Measurements from ENCODE around the gene SSTR3.

SSTR3 gene

DNA sequence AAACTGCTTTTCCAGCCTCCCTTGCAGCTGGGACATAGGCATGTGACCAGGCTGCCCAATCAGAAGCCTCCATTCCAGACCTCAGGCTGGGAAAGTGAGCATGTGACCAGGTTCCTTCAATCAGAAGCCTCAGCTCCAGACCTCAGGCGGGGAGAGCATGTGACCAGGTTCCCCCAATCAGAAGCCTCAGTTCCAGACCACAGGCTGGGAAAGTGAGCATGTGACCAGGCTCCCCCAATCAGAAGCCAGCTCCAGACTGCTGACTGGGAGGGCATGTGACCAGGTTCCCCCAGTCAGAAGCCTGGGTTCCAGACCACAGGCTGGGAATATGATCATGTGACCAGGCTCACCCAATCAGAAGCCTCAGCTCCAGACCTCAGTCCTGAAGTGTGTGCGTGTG lies 50.8 kb downstream of the SSTR3 start:
- Histone ChIP-seq H3K27me3 (peaks cover 0 to 55% of the 10 kb centered on the region in 2 donors), H3K4me1 (no peaks in the 10 kb centered on the region), H3K9me3 (no peaks in the 10 kb centered on the region), H3K36me3 (no peaks in the 10 kb centered on the region), H3K27ac (no peak overlapping the region), H3K4me3 (no peak overlapping the region)
- no peak for TF ChIP-seq CTCF (IDR thresholded peaks at IDR 0.05)
- no peak for DNase-seq
- intact Hi-C loops (cut with DNase I; ENCODE audit: low total_unique reads): no loop called here

- Histone ChIP-seq H3K36me3 (no peaks in the 10 kb centered on the region), H3K27ac (no peak overlapping the region), H3K4me3 (no peak overlapping the region), H3K27me3 (peaks cover 0 to 63% of the 10 kb centered on the region in 2 donors), H3K4me1 (no peaks in the 10 kb centered on the region), H3K9me3 (peaks cover 0 to 3% (median 0%) of the 10 kb centered on the region in 3 donors)
- intact Hi-C loops (cut with DNase I; ENCODE audit: low total_unique reads): no loop called here
- no peak for TF ChIP-seq CTCF (IDR thresholded peaks at IDR 0.05)
- DNase-seq: no peak
Observed at GRCh38 chr22:37160027-37160426, 52.2 kb downstream of the SSTR3 start.

- Histone ChIP-seq H3K4me3 (no peak overlapping the region), H3K36me3 (no peaks in the 10 kb centered on the region), H3K27ac (no peak overlapping the region), H3K27me3 (peaks cover 0 to 73% of the 10 kb centered on the region in 2 donors), H3K4me1 (no peaks in the 10 kb centered on the region), H3K9me3 (peaks cover 0 to 4% (median 0%) of the 10 kb centered on the region in 3 donors)
- no peak for TF ChIP-seq CTCF (IDR thresholded peaks at IDR 0.05)
- intact Hi-C loops (cut with DNase I; ENCODE audit: low total_unique reads): no loop called here
- no peak for DNase-seq
Observed at GRCh38 chr22:37158963-37159290, 53.4 kb downstream of the SSTR3 start.

- Histone ChIP-seq H3K27me3 (peaks cover 0 to 69% of the 10 kb centered on the region in 2 donors), H3K36me3 (no peaks in the 10 kb centered on the region), H3K4me3 (no peak overlapping the region), H3K27ac (no peak overlapping the region), H3K4me1 (no peaks in the 10 kb centered on the region), H3K9me3 (peaks cover 0 to 4% (median 0%) of the 10 kb centered on the region in 3 donors)
- no peak for DNase-seq
- intact Hi-C loops (cut with DNase I; ENCODE audit: low total_unique reads): no loop called here
- no peak for TF ChIP-seq CTCF (IDR thresholded peaks at IDR 0.05)
Observed at GRCh38 chr22:37157516-37158285, 54.6 kb downstream of the SSTR3 start.

GRCh38 chr22:37156686-37157435 lies 55.4 kb downstream of the SSTR3 start:
- H3K27me3 ChIP-seq: peaks cover 0 to 62% of the 10 kb centered on the region in 2 donors
- no peaks in the 10 kb centered on the region for H3K4me1 ChIP-seq
- intact Hi-C loops (cut with DNase I; ENCODE audit: low total_unique reads): no loop called here
- H3K9me3 ChIP-seq: peaks cover 0 to 4% (median 0%) of the 10 kb centered on the region in 3 donors
- H3K4me3 ChIP-seq: no peak overlapping the region
- H3K36me3 ChIP-seq: no peaks in the 10 kb centered on the region
- no peak overlapping the region for H3K27ac ChIP-seq
- TF ChIP-seq CTCF (IDR thresholded peaks at IDR 0.05): no peak
- no peak for DNase-seq

Data from tibial artery (tissue), 4 donors.